ENCODE measurements around the gene NT5C2. TPM values are rescaled to one million over a fixed set of nuclear protein-coding genes. Genes with fewer than 3 reads are reported as not detected.
"Not testable (repeated sequence)": the region's sequence is repeated elsewhere in the genome, so short reads cannot be mapped to it uniquely, and the experiment has no call there.

The NT5C2 gene
- total RNA-seq, 1 donor from 2014 or later, result 92.6 TPM

DNA sequence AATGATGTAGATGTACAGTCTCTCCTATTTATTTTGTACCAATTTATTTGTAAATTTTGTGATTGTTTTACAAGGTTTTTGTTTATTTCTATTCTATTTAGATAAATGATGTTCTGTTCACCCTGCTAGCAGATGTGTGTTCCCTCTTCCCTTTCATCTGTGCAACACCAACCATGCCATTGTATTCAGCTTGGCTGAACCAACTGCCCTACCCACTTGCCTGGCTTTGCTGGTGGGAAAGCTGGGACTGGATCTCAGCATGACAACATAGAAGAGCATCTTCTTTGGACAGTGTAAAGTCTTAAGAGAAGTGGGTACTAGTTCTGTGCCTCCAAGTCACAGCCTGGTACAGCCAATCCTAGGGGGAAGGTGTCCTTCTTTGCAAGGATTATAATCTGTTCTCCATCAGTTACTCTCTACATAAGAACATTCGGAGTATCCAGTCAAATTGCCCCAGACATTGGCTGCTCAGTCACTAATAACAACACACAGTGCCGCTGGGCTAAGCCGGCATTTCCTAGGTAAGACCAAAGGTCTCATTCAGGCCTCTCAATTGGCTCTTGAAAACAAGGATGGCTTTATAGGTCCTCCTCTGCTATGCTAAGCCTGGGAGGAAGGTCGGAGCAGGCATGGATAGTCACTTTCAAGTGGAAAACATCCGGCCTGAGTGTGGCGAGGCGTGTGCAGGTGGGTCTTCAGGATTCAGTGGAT, 109.7 kb downstream of the NT5C2 start:
- no peak for DNase-seq

- DNase-seq, result no peak
Observed at GRCh38 chr10:103082683-103083082, 110.4 kb downstream of the NT5C2 start.

DNA sequence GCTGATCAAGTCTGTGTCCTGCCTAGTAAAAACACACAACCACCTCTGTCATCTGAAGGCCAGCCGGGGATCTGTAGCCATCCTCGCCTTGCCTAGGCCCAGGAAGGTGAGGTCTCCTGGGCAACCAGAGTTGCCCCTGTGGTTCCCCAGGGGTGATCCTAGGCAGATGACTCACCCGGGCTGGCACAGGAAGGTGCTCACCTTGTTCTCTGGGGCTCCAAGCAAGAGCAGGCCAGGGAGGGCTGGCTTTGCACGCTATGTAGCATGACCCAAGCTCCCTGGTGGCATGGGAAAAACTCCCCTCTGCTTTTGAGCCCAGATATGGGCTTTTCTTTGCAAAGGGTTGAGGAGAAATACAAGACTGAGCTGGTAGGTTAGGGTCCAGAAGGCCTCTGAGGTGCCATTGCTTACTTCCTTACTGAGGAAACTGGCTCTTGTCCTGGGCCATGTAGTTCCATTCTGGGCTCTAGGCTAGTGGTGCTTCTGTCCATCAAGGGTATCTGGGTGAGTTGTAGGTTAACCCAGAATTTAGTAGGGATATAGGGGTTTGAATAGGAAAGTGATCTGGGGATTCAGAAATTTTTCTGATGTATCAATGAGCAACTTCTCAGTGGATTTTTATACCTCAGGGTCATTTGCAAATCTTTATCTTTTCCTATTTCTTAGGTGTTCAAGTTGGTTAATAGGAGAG, 112.0 kb downstream of the NT5C2 start:
- no peak for DNase-seq

DNA sequence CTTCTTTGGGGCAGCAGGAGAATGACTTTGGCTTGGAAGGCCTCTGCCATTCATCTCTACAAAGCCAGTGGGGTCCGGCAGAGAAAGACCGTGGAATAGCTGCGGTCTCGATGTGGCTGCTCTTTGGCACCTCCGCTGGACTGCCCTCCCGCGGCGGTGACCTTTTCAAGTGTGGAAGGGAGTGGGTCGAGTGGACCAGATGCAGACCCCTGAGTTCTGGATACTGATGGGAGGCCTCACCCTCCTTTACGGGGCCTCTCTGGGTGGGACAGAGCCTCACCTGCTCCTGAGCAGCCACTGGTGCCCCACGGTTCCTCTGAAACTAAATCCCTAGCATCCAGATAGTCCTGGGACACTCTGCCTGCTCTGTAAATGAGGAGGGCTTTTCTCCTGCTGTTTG, 113.1 kb downstream of the NT5C2 start:
- no peak for DNase-seq

GRCh38 chr10:103079100-103079499, 114.0 kb downstream of the NT5C2 start:
- DNase-seq, result no peak

DNA sequence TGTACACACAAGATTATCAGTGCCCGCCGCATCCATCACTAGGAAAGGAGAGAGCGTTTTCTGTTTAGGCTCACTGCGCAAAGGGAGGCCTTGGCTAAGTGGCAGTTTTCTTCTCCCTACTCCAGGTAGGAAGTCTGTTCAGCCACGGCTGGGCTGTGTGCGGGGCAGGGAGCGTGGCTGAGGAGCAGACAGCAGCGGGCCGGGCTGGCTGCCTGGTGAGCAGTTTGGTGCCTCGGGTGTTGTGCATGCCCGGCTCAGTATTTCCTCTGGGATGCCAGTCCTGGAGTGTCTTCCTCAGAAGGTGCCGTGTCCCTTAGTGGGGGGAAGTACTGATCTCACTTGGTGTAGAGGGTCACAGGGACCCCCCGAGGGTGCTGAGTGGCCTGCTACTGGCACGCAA, 114.4 kb downstream of the NT5C2 start:
- DNase-seq, result no peak

- DNase-seq, result no peak
Observed at GRCh38 chr10:103078309-103078615, 114.8 kb downstream of the NT5C2 start.

DNA sequence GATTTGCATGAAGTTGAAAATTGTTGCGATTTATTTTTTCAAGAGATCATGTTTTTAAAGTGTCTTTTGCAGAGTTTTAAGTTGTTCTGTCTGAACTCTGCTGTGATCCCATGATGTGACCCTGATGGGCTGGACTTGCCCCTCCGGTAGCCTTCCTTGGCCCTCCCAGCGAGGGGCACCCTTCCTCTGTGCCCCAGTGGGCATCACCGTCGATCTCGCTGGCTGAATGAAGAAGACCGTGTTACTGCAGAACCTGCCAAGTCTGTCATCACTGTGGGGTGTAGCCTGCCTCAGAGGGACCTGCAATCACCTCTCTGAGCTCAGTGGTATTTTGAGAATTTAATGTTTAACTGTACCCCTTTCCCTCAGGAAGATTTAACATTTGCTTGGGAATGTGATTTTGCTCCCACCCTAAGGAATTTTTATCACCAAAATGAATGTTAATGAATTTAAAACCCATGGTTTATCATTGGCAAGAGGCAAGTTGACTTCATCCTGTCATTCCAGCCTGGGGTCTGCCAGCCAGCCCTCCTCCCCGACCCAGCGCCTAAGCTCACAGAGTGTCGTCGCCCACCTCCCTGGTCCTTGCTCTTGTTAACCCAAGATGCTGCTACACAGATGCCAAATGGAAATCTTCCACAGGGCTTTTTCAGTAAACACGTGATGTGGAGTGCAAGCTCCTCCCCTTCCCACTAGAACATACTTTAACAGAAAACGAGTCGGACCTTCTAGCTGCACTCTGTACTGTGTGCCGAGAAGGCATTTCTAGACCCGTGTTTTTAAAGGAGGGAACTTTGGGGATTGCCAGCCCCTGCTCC, 115.4 kb downstream of the NT5C2 start:
- DNase-seq, result no peak

DNA sequence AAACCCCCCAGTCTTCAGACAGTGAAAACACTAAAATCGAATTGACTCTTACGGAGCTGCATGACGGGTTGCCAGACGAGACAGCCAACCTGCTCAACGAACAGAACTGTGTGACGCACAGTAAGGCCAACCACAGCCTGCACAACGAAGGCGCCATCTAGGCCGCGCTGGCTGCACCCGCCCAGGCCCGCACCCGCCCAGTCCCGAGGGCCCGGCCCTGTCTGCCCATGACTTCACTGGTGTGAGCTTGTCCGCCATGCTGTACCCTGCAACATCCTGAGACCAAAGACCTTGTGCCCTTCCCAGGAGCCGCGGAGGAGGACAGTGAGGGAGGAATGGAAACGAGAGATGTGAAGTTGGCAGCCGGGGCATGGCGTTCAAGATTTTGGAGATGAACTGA, 116.1 kb downstream of the NT5C2 start:
- no peak for DNase-seq

DNA sequence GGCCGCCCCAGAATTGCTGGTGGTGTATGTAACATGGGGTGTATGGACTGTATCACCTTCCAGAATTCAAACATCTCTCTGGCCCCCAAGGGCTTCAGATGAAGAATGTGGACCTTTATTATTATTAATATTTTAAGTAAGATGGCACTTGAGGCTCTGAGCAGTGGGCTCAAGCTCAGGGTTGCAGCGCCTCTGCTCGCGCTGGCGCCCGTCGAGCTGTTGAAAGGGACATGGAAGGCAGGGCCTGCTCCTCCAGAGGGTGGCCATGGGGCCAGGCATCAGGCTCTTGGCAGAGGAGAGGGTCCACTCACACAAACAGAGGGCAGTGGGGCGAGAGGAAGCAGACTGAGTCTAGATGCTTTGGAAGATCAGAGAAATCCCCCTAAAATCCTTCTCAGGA, 120.2 kb downstream of the NT5C2 start:
- no peak for DNase-seq

- DNase-seq, result no peak
Observed at GRCh38 chr10:103072276-103072675, 120.8 kb downstream of the NT5C2 start.

GRCh38 chr10:103069453-103070331, 123.4 kb downstream of the NT5C2 start:
- DNase-seq, result no peak

DNA sequence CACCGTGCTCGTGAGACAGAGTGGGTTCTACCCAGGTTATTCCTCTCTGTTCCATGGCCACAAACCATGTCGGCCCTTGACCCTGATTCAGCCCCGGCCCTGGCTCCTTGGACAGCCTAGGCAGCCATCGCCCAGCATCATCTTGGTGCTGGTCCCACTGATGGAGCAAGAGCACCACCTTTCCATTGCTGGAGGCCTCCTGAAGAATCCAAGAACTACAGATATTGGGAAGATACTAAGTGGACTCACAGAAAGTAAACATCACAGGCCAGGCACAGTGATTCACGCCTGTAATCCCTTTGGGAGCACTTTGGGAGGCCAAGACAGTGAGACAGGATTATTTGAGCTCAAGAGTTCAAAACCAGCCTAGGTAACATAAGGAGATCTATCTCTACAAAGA, 125.1 kb downstream of the NT5C2 start:
- DNase-seq, result no peak

- DNase-seq, result no peak
Observed at GRCh38 chr10:103067484-103067883, 125.6 kb downstream of the NT5C2 start.

- DNase-seq, result not testable (repeated sequence)
Observed at GRCh38 chr10:103067099-103067477, 126.0 kb downstream of the NT5C2 start.

GRCh38 chr10:103066141-103067098, 126.7 kb downstream of the NT5C2 start:
- no peak for DNase-seq

GRCh38 chr10:103064956-103065355, 128.1 kb downstream of the NT5C2 start:
- no peak for DNase-seq

- DNase-seq, result no peak
Observed at GRCh38 chr10:103062854-103063590, 130.1 kb downstream of the NT5C2 start.

DNA sequence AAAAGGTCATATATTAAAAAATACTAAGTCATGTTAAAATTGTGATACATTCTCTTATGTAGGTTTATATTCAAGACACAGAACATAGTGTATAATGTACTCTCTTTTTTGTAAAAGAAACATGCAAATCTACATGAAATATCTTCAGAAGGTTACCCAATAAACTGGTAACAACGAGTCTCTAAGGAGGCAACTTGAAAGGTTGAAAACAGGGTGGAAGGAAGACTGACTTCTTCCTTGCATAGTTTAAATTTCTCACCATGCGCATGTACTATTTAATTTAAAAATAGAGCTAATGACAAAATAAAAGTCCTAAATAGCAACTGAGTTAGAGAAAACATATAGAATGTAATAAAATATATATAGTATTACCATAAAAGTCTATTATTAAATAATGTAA, 132.5 kb downstream of the NT5C2 start:
- no peak for DNase-seq

- no peak for DNase-seq
Observed at GRCh38 chr10:103058034-103058433, 135.0 kb downstream of the NT5C2 start.

Measured in skin of body (tissue), 2 donors.